ENCODE results near the gene NTM. TPM values are rescaled to one million over a fixed set of nuclear protein-coding genes. Genes with fewer than 3 reads are reported as not detected.

Gene NTM
- polyA plus RNA-seq, 1 donor from 2014 or later, result 39.4 TPM

DNA sequence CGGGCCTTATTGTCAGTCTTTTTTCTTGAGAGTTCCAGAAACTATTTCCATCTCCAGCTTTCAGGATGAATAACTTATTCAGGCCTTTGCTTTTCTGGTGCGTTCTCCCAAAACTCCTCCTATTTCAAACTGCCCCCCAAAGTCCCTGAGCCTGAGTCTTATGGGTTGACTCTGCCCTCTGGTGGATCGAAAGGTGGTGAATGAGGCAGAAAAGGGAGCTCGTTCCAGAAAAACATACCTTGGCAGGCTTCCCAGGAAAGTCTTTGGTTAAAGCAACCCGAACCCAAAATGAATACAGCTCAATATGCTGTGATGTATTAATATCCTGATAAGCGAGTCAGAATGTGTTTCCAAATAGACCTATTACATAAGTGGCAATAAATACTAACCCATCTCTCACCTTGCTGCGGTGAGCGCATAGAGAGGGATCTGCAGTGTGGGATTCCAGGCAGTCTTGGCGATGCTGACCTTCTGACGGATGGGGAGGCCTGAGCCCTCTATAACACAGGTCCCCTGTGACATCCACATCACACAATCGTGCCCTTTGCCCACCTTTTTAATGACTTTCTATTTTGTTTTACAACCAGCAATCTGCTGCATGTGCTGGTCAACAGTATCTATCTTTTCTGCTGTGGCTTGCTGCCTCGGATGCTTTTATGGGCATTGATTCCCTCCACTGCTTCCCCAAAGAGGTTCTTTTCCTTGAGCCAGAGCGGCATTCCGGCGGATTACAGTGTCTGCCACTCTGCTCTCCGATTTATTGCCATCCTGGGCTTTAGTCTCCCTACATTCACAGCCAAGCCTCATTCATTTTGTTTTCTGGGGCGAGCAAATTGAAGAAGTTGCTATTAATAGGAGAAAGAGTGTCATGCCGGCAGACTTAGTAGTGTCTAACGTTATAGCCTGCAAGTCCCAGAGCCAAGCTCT, 756.8 kb downstream of the NTM start:
- Histone ChIP-seq H3K4me2 (ENCODE audit: low read length) (no peak overlapping the region), H3F3A (ENCODE audit: insufficient read depth, low read length, poor library complexity, severe bottlenecking) (no peaks in the 10 kb centered on the region), H3K27me3 (ENCODE audit: insufficient read depth, low read depth, low read length) (no peaks in the 10 kb centered on the region), H3K36me3 (ENCODE audit: insufficient read depth, low read length) (no peaks in the 10 kb centered on the region), H3K9me2 (ENCODE audit: insufficient read depth, low read length) (no peaks in the 10 kb centered on the region), H4K20me1 (ENCODE audit: insufficient read depth) (no peaks in the 10 kb centered on the region), H3K27ac (ENCODE audit: low read length) (no peak overlapping the region), H3K79me2 (replicated peaks; ENCODE audit: insufficient read depth, low read length) (no peaks in the 10 kb centered on the region), H2AFZ (ENCODE audit: low read depth, low read length) (no peak overlapping the region), H3K4me3 (ENCODE audit: low read length) (no peak overlapping the region), H3K9ac (ENCODE audit: low read length) (no peak overlapping the region), H3K9me3 (ENCODE audit: low read length) (no peaks in the 10 kb centered on the region)
- peak; percentile 92 for TF ChIP-seq SMC3 (conservative IDR thresholded peaks at IDR 0.05; ENCODE audit: poor library complexity)
- peak; percentile 79 for TF ChIP-seq CTCF (IDR thresholded peaks at IDR 0.05; ENCODE audit: poor library complexity, severe bottlenecking)
- TF ChIP-seq RAD21 (conservative IDR thresholded peaks at IDR 0.05), result peak; percentile 84
- no peak for TF ChIP-seq TAF1 (IDR thresholded peaks at IDR 0.05; ENCODE audit: low read depth)
- no peak for TF ChIP-seq EZH2 (IDR thresholded peaks at IDR 0.05; ENCODE audit: borderline replicate concordance, insufficient read depth, low read length, poor library complexity, severe bottlenecking)
- no peak for TF ChIP-seq POLR2AphosphoS5 (IDR thresholded peaks at IDR 0.05)

DNA sequence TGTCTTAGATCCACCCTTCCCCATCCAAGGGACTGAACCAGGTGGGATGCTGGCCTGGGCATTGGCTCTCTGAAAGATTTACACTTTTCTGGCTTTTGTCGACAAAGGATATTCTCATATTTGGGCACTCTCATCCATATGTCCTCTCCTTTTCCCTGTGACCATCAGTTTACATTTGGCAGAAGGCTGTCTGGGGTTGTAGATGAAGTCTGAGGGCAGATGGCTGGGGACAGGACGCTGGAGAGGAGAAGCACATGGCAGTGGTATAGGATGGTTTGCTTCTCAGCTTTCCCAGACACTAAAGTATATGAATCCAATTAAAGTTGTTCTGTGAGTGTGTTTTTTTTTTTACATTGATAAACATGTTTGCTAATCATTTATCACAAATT, 757.5 kb downstream of the NTM start:
- H3K36me3 ChIP-seq (ENCODE audit: insufficient read depth, low read length), result no peaks in the 10 kb centered on the region
- H3K27me3 ChIP-seq (ENCODE audit: insufficient read depth, low read depth, low read length), result no peaks in the 10 kb centered on the region
- H3K79me2 ChIP-seq (replicated peaks; ENCODE audit: insufficient read depth, low read length), result no peaks in the 10 kb centered on the region
- H3K9me2 ChIP-seq (ENCODE audit: insufficient read depth, low read length), result no peaks in the 10 kb centered on the region
- no peak overlapping the region for H3K9ac ChIP-seq (ENCODE audit: low read length)
- TF ChIP-seq TAF1 (IDR thresholded peaks at IDR 0.05; ENCODE audit: low read depth), result no peak
- no peak for TF ChIP-seq POLR2AphosphoS5 (IDR thresholded peaks at IDR 0.05)
- H4K20me1 ChIP-seq (ENCODE audit: insufficient read depth), result no peaks in the 10 kb centered on the region
- no peaks in the 10 kb centered on the region for H3F3A ChIP-seq (ENCODE audit: insufficient read depth, low read length, poor library complexity, severe bottlenecking)
- H2AFZ ChIP-seq (ENCODE audit: low read depth, low read length), result no peak overlapping the region
- no peaks in the 10 kb centered on the region for H3K9me3 ChIP-seq (ENCODE audit: low read length)
- no peak overlapping the region for H3K4me2 ChIP-seq (ENCODE audit: low read length)
- no peak overlapping the region for H3K4me3 ChIP-seq (ENCODE audit: low read length)
- no peak overlapping the region for H3K27ac ChIP-seq (ENCODE audit: low read length)

DNA sequence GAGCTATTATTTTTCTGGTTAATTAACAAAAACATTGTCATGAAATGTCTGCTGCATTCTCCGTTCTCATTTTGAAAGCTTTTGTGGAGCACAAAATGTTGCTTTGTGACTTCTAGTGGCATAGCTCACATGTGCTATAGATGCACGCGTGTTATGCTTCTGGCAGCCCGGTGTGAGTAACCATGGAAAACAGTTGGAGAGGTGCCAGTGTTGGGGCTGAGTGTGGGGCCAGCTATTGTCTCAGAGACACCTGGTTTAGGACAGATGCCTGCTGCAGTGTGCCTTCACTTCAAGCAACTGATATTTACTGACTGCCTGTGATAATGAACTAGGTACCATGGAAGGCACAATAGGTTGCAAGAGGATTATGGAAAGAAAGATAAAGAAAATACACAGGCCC, 760.6 kb downstream of the NTM start:
- TF ChIP-seq, protein P1, sequence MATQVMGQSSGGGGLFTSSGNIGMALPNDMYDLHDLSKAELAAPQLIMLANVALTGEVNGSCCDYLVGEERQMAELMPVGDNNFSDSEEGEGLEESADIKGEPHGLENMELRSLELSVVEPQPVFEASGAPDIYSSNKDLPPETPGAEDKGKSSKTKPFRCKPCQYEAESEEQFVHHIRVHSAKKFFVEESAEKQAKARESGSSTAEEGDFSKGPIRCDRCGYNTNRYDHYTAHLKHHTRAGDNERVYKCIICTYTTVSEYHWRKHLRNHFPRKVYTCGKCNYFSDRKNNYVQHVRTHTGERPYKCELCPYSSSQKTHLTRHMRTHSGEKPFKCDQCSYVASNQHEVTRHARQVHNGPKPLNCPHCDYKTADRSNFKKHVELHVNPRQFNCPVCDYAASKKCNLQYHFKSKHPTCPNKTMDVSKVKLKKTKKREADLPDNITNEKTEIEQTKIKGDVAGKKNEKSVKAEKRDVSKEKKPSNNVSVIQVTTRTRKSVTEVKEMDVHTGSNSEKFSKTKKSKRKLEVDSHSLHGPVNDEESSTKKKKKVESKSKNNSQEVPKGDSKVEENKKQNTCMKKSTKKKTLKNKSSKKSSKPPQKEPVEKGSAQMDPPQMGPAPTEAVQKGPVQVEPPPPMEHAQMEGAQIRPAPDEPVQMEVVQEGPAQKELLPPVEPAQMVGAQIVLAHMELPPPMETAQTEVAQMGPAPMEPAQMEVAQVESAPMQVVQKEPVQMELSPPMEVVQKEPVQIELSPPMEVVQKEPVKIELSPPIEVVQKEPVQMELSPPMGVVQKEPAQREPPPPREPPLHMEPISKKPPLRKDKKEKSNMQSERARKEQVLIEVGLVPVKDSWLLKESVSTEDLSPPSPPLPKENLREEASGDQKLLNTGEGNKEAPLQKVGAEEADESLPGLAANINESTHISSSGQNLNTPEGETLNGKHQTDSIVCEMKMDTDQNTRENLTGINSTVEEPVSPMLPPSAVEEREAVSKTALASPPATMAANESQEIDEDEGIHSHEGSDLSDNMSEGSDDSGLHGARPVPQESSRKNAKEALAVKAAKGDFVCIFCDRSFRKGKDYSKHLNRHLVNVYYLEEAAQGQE (IDR thresholded peaks at IDR 0.05; ENCODE audit: borderline replicate concordance), result no peak
- TF ChIP-seq POLR2AphosphoS5 (IDR thresholded peaks at IDR 0.05), result no peak
- TF ChIP-seq RAD21 (conservative IDR thresholded peaks at IDR 0.05), result no peak
- no peak for TF ChIP-seq EZH2 (IDR thresholded peaks at IDR 0.05; ENCODE audit: borderline replicate concordance, insufficient read depth, low read length, poor library complexity, severe bottlenecking)
- no peak for TF ChIP-seq TAF1 (IDR thresholded peaks at IDR 0.05; ENCODE audit: low read depth)
- no peak for TF ChIP-seq CTCF (IDR thresholded peaks at IDR 0.05; ENCODE audit: poor library complexity, severe bottlenecking)
- TF ChIP-seq EP300 (conservative IDR thresholded peaks at IDR 0.05; ENCODE audit: poor library complexity, severe bottlenecking), result no peak
- no peak for TF ChIP-seq SMC3 (conservative IDR thresholded peaks at IDR 0.05; ENCODE audit: poor library complexity)
- TF ChIP-seq MXI1 (conservative IDR thresholded peaks at IDR 0.05; ENCODE audit: poor library complexity, severe bottlenecking), result no peak
- no peaks in the 10 kb centered on the region for H3F3A ChIP-seq (ENCODE audit: insufficient read depth, low read length, poor library complexity, severe bottlenecking)
- H3K9me2 ChIP-seq (ENCODE audit: insufficient read depth, low read length), result no peaks in the 10 kb centered on the region
- H3K27me3 ChIP-seq (ENCODE audit: insufficient read depth, low read depth, low read length), result no peaks in the 10 kb centered on the region
- H2AFZ ChIP-seq (ENCODE audit: low read depth, low read length), result no peak overlapping the region
- H3K36me3 ChIP-seq (ENCODE audit: insufficient read depth, low read length), result no peaks in the 10 kb centered on the region
- no peak overlapping the region for H3K4me3 ChIP-seq (ENCODE audit: low read length)
- H3K79me2 ChIP-seq (replicated peaks; ENCODE audit: insufficient read depth, low read length), result no peaks in the 10 kb centered on the region
- H3K27ac ChIP-seq (ENCODE audit: low read length), result no peak overlapping the region
- no peaks in the 10 kb centered on the region for H4K20me1 ChIP-seq (ENCODE audit: insufficient read depth)
- H3K9ac ChIP-seq (ENCODE audit: low read length), result no peak overlapping the region
- no peak overlapping the region for H3K4me2 ChIP-seq (ENCODE audit: low read length)
- H3K9me3 ChIP-seq (ENCODE audit: low read length), result no peaks in the 10 kb centered on the region

All from neural cell (in vitro differentiated cells).